GM19035 (cell line): ENCODE measurements around the gene CRTC3.

ENCODE experiments used
- ATAC-seq: cut with Tn5 transposase; IDR thresholded peaks from one replicate; pipeline ENCODE4 v1.9.1; 2021; ENCODE audit not compliant: unreplicated experiment

Gene CRTC3

DNA sequence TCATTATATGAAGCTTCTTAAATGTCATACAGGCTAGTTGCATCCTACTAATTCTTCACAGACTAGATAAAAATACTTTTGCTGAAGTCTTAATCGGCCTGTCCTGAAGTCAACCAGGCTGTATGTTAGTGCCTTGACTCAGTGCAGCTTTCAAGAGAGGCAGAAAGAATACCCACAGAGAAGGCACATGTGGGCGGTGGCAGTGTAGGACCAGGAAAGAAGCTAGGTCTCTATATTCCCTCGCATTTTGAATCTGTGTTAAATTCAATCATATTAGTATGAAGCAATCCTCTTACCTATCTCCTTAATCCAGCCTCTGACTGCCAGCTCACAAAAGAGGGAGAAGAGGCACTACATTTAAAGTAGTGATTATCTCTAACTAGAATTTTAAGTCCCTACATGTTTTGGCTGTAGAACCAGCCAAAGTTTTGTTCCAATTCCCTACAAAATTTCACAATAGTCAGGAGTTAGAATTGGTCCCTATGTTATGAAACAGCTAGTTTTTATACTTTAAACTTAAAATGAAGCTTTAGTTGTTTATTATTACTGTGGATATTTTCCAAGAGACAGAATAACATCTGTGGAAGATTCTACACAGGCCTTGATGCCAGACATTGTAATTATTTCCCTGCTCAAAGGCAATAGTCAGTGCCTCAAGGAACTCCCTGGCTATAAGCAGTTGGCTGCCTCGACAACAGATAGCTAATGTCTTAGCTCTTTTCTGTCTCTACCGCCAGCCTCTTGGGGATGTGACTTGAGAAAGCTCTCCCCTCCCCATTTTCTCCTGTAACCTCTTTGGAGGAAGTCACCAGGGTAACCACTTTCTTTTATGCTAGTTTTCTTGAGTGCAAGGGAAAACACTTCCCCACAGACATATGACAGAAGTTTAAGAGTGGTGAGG lies 31.9 kb downstream of the CRTC3 start:
- ATAC-seq: no peak

DNA sequence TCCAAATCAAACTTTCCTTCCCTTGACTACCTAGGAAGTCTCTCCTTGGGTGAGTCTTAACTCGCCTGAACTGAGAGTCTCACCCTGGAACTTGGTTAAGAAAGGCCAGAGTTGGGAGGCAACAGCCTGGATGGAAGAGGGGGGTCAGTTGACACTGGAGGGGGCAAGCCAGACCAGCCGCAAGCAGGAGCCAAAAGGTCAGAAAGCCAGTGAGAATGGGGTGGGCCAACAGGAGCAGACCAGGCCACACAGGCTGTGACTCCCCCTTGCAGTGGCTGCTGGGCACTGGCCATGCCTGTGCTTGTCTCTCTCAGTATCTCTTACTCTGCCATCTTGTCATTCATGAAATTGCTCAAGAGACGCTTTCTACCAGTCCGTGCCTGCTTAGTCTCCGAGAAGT lies 32.9 kb downstream of the CRTC3 start:
- no peak for ATAC-seq

DNA sequence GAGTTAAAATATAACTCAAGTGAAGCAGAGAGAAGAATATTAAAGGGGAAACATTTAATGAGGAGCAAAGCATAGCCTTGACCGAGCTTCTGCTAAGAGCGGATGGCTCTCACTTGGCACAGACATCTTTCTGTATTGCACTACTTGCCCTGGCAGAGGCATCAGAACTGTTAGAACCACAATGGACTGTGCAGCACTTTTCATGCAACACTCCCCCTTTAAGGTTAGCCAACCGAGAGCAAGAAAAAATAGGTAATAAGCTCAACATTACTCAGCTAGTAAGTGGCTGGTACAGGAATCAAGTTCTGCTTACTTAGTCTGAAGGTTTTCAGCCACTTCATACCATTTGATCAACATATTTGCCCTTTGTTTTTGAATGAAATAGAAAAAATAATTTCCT lies 33.7 kb downstream of the CRTC3 start:
- ATAC-seq: no peak

GRCh38 chr15:90564051-90564450 lies 34.3 kb downstream of the CRTC3 start:
- peak; percentile 56 for ATAC-seq

GRCh38 chr15:90564590-90564989 lies 34.9 kb downstream of the CRTC3 start:
- ATAC-seq: no peak

DNA sequence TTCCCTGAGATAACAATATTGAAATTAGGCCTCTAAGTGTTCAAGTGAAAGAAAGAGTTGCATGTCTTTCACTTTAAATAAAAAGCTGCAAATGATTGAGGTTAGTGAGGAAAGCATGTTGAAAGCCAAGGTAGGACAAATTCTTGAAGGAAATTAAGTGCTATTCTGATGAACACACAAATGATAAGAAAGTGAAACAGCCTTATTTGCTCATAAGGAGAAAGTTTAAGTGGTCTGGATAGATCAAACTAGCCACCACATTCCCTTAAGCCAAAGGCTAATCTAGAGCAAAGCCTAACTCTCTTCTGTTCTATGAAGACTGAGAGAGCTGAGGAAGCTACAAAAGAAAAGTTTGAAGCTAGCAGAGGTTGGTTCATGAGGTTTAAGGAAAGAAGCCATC lies 36.1 kb downstream of the CRTC3 start:
- no peak for ATAC-seq

- ATAC-seq: no peak
Observed at GRCh38 chr15:90570643-90571042, 40.9 kb downstream of the CRTC3 start.

DNA sequence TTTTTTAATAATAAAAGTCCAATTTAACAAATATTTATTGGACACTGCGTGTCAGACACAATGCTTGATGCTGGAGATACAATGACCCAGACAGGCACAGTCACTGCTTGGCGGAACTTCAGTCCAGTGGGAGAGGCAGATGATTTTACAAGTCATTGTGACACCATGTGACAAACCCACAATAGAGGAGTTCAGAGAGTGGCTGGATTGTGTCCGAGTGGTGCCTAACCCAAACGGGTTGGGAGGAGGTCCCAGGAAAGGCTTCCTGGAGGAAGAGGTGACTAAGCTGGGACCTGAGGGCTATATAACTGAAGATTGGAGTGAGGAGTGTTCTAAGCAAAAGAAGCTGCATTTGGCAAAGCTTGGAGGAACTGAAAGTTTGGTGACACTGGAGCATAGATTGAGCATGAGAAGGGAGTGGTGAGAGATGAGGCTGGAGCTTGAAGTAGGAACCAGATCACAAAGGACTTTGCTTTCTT lies 41.4 kb downstream of the CRTC3 start:
- ATAC-seq: no peak

DNA sequence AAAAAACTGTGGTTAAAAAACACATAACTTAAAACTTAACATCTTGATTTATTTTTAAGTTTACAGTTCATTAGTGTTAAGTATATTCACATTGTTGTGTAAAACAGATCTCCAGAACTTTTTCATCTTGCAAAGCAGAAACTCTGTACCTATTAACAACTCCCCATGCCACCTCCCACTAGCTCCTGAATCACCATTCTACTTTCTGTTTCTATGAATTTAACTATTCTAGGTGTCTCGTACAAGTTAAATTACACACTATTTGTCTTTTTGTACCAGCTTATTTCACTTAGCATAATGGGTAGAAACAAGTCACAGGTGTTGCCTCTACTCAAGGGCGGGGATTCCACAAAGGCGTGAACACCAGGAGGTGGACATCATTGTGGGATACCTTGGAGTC lies 43.2 kb downstream of the CRTC3 start:
- no peak for ATAC-seq

DNA sequence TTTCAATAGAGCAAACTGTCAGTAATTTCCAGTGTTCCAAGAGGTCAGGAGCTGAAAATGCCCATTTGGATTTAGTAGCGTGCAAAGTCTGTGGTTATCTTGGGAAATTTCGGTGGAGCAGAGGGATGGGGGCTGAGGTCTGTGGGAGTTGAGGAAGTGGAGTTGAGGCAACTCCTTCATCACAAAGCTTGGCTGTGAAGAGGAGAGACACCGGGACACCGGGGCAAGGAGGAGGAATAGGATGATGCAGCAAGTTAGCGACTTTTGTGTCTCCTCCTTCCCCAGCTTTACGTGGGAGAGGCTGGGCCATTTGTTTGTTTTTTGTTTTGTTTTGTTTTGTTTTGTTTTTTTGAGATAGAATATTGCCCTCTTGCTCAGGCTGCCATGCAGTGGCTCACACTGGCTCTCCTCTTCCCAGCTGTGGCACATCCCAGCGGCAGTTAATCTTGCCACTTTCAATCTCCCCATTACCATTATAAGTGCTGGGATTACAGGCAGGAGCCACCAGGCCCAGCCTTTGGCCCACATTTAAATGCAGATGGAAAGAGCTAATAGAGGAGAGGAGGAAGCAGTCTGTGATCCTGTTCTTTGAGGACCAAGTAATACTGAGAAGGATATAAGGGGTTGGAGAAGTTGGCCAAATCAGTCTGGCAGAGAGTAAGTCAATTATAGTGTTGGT lies 47.1 kb downstream of the CRTC3 start:
- no peak for ATAC-seq

DNA sequence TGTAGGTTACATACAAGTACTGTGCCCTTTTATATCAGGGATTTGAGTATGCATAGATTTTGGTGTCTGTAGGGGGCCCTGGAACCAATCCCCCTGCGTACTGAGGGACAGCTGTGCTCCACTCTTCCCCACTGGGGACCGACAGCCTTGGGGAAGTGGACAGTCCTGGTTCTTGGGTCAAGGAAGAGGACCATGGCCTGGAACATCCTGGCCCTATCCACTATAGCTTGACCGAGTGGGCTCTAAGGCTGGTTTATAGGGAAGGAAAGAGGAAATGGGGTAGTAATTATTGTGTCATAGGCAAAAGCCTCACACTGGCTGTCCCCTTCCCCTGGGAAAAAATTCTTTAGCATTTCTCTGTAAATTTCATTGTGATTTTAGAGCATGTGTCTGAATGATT lies 49.5 kb downstream of the CRTC3 start:
- ATAC-seq: no peak

- no peak for ATAC-seq
Observed at GRCh38 chr15:90580099-90580498, 50.4 kb downstream of the CRTC3 start.

DNA sequence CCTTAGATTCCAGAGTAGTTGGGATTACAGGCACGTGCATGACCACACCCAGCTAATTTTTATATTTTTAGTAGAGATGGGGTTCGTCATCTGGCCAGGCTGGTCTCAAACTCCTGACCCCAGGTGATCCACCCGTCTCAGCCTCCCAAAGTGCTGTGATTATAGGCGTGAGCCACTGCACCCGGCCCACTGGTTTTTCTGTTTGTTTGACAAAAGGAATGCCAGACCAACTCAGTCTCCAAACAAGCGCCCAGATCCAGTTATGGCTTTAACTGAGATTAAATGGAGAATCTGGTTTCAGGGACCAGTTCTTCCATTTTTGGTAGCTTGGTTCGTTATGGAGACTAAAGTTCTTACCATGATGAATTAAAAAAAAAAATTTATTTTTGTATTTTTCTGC lies 50.8 kb downstream of the CRTC3 start:
- no peak for ATAC-seq

GRCh38 chr15:90580946-90581345 lies 51.2 kb downstream of the CRTC3 start:
- no peak for ATAC-seq

DNA sequence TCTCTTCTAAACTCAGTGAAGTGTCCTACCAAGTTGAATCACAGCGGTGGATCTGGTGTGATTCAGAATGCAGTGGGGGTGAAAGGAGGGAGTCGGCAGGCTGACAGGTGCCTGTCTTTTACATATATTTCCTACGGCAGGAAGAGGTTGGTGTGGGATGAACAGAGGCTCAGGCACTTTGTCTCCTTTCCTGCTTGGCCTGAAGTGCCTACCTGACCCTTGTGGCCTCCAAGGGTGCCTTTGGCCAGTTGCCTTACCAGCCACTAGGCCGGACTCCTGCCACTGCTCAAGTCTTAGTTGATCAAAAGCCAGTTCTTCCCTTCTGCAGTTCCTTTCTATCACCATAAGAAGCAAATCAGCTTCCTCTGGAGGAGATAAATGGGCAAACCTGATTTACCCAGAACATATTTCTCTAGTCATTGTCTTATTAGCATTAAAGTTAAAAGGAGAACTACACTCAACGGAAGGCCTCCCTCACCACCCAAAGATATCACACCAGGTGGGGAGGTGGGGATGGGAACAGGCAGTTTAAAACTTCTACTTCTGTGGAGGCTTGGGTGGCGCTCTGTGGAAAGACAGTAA lies 52.1 kb downstream of the CRTC3 start:
- no peak for ATAC-seq

DNA sequence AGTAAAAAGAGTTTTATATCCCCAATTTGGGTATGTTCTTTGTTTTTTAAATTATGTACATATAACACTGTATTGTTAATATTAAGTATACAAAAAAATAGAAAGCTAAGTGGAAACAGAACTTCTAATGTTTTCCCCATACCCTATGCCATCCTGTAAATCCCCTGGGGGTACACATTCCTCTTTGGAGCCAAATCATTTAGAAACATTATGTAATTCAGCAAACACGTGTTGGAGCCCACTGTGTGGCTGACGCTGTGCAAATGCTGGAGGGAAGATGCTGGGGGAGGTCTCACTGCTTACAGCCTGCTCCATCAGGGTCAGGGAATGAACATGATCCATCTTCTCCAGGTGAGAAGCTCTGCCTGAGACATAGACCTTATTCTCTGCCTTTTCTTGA lies 52.8 kb downstream of the CRTC3 start:
- ATAC-seq: no peak

- no peak for ATAC-seq
Observed at GRCh38 chr15:90583471-90584252, 53.9 kb downstream of the CRTC3 start.

DNA sequence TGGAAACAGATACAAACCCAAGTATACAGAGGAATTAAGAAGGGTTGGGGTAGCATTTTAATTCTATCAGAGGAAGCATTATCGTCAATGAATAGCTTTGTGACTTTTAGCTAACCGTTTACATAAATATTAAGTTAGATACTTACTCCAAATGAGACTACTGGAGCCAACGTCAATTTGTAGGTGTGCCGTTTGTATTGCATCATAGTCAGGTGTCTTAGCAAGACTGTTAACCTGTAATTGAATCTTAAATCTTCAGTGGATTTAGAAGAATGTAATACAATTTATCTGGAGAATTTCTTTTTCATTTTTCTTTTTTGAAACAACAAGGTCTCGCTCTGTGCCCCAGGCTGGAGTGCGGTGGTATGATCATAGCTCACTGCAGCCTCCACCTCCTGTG lies 55.1 kb downstream of the CRTC3 start:
- no peak for ATAC-seq

DNA sequence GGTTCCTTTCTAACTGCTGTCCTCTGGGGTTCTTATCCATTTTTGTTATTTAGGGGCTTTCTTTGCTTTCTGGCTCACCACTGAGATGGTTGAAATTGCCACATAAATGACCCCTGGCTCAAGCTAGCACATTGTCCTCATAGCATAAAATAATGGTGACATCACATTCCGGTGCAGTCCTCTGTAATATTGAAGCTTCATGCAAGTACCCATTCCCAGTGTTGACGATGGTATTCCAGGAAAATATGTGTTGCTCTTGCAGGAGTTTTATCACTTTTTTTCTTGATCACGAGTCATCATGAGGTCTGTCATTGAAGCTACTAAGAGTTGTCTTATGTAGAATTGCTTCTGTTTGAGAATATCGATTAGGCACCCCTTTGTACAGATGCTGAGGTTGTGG lies 56.1 kb downstream of the CRTC3 start:
- no peak for ATAC-seq

DNA sequence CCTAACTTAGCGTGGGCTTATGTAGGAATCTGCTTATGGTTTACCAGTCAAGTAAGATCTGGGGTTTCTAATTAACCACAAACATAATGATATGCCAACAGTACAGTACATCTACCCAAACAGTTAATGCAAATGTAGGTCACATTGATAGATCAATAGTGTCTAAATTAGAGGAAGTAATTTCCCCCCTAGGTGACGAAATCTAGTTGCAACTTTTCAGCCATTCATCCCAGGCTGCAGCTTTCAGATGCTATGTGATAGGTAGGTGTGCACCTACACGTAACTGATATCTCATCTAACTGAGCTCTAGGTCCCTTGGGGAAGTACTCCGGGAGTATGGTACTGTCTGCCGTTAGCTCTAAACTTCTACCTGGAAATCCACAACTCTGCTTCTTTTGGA lies 57.2 kb downstream of the CRTC3 start:
- ATAC-seq: no peak

- ATAC-seq: no peak
Observed at GRCh38 chr15:90588427-90588826, 58.7 kb downstream of the CRTC3 start.
